ENCODE measurements around the gene SLC25A40.
A peak's percentile ranks its signal among the peaks of the same experiment; 100 is the strongest.
"Not testable (repeated sequence)": the region's sequence is repeated elsewhere in the genome, so short reads cannot be mapped to it uniquely, and the experiment has no call there.

SLC25A40 gene

GRCh38 chr7:87870471-87870870 lies 5.7 kb downstream of the SLC25A40 start:
- no peak for DNase-seq

- DNase-seq = not testable (repeated sequence)
Observed at GRCh38 chr7:87866533-87866932, 9.6 kb downstream of the SLC25A40 start.

GRCh38 chr7:87866089-87866488 lies 10.1 kb downstream of the SLC25A40 start:
- no peak for DNase-seq

- DNase-seq = no peak
Observed at GRCh38 chr7:87858417-87859100, 17.6 kb downstream of the SLC25A40 start.

- DNase-seq = peak; percentile 16
Observed at GRCh38 chr7:87853237-87853864, 22.8 kb downstream of the SLC25A40 start.

- no peak for DNase-seq
Observed at GRCh38 chr7:87852306-87852705, 23.9 kb downstream of the SLC25A40 start.

GRCh38 chr7:87850836-87851593 lies 25.1 kb downstream of the SLC25A40 start:
- DNase-seq = peak; percentile 23

- DNase-seq = no peak
Observed at GRCh38 chr7:87837597-87837996, 38.6 kb downstream of the SLC25A40 start.

GRCh38 chr7:87833130-87833529 lies 43.0 kb downstream of the SLC25A40 start:
- no peak for DNase-seq

- no peak for DNase-seq
Observed at GRCh38 chr7:87831097-87831496, 45.1 kb downstream of the SLC25A40 start.

GRCh38 chr7:87828383-87828782 lies 47.8 kb downstream of the SLC25A40 start:
- not testable (repeated sequence) for DNase-seq

- DNase-seq = not testable (repeated sequence)
Observed at GRCh38 chr7:87825369-87825768, 50.8 kb downstream of the SLC25A40 start.

GRCh38 chr7:87822056-87822455 lies 54.1 kb downstream of the SLC25A40 start:
- DNase-seq = not testable (repeated sequence)

GRCh38 chr7:87818336-87818735 lies 57.8 kb downstream of the SLC25A40 start:
- no peak for DNase-seq

GRCh38 chr7:87816389-87816788 lies 59.8 kb downstream of the SLC25A40 start:
- DNase-seq = no peak

- DNase-seq = no peak
Observed at GRCh38 chr7:87810726-87811125, 65.4 kb downstream of the SLC25A40 start.

GRCh38 chr7:87810130-87810529 lies 66.0 kb downstream of the SLC25A40 start:
- DNase-seq = no peak

- DNase-seq = no peak
Observed at GRCh38 chr7:87806150-87806549, 70.0 kb downstream of the SLC25A40 start.

GRCh38 chr7:87797798-87798403 lies 78.3 kb downstream of the SLC25A40 start:
- peak; percentile 34 for DNase-seq

GRCh38 chr7:87797395-87797794 lies 78.8 kb downstream of the SLC25A40 start:
- no peak for DNase-seq

- no peak for DNase-seq
Observed at GRCh38 chr7:87785368-87785995, 90.7 kb downstream of the SLC25A40 start.

- DNase-seq = no peak
Observed at GRCh38 chr7:87784424-87784823, 91.7 kb downstream of the SLC25A40 start.
